KMS-11 (cell line): ENCODE measurements around the gene CAMK2G.

ENCODE experiments used
- H2AFZ ChIP-seq: fragments of 200-600 bp; sonication (generic); 2 replicates; pipeline ENCODE4 v1.6.1; 2016; ENCODE audit warnings: antibody characterized with exemption, mixed run types, low read depth
- H3K27ac ChIP-seq: fragments of 200-600 bp; sonication (generic); 2 replicates; pipeline ENCODE4 v1.6.1; 2016; ENCODE audit warnings: mild to moderate bottlenecking, mixed run types
- H3K27me3 ChIP-seq: fragments of 200-600 bp; sonication (generic); 2 replicates; pipeline ENCODE4 v1.6.1; 2017; ENCODE audit warnings: mild to moderate bottlenecking, low read depth, mixed run types, moderate library complexity; ENCODE audit not compliant: insufficient read depth
- H3K36me3 ChIP-seq: fragments of 200-600 bp; sonication (generic); 2 replicates; pipeline ENCODE4 v1.6.1; 2017; ENCODE audit warnings: mild to moderate bottlenecking, mixed run types; ENCODE audit not compliant: insufficient read depth
- H3K4me1 ChIP-seq: fragments of 200-600 bp; sonication (generic); 2 replicates; pipeline ENCODE4 v1.6.1; 2016; ENCODE audit warnings: mild to moderate bottlenecking, low read depth, mixed run types; ENCODE audit not compliant: poor library complexity, severe bottlenecking
- H3K4me2 ChIP-seq: fragments of 200-600 bp; sonication (generic); 2 replicates; pipeline ENCODE4 v1.7.0; 2016; ENCODE audit warnings: mild to moderate bottlenecking, mixed run types
- H3K4me3 ChIP-seq: fragments of 200-600 bp; sonication (generic); IDR thresholded peaks from 2 replicates; pipeline ENCODE4 v1.6.1; 2017; ENCODE audit warnings: low read depth, low read length, mixed read lengths; ENCODE audit not compliant: insufficient read depth
- H3K79me2 ChIP-seq: fragments of 200-600 bp; sonication (generic); 2 replicates; pipeline ENCODE4 v1.6.1; 2016; ENCODE audit warnings: low read depth, mixed run types; ENCODE audit not compliant: insufficient read depth
- H3K9ac ChIP-seq: fragments of 200-600 bp; sonication (generic); 2 replicates; pipeline ENCODE4 v1.6.1; 2016; ENCODE audit warnings: mild to moderate bottlenecking, mixed run types
- H4K20me1 ChIP-seq: fragments of 200-600 bp; sonication (generic); 2 replicates; pipeline ENCODE4 v1.6.1; 2016; ENCODE audit warnings: mild to moderate bottlenecking, mixed run types; ENCODE audit not compliant: insufficient read depth
- CTCF ChIP-seq: fragments of 200-600 bp; sonication (generic); conservative IDR thresholded peaks from 2 replicates; pipeline ENCODE4 v1.6.1; 2017; ENCODE audit warnings: low read depth, mild to moderate bottlenecking, antibody characterized with exemption, low read length, moderate library complexity, mixed read lengths

CAMK2G gene

GRCh38 chr10:73808021-73808815 is 66.1 kb downstream of the CAMK2G start:
- peaks cover 35% of the 10 kb centered on the region for H3K4me1 ChIP-seq
- no peak overlapping the region for H3K4me2 ChIP-seq
- TF ChIP-seq CTCF = no peak
- no peaks in the 10 kb centered on the region for H4K20me1 ChIP-seq
- no peak overlapping the region for H3K27ac ChIP-seq
- no peak overlapping the region for H3K9ac ChIP-seq
- H3K79me2 ChIP-seq = no peaks in the 10 kb centered on the region
- H3K36me3 ChIP-seq = no peaks in the 10 kb centered on the region
- no peaks in the 10 kb centered on the region for H3K27me3 ChIP-seq
- no peak overlapping the region for H2AFZ ChIP-seq
- no peak overlapping the region for H3K4me3 ChIP-seq

GRCh38 chr10:73807471-73807870 is 66.9 kb downstream of the CAMK2G start:
- no peak overlapping the region for H3K4me2 ChIP-seq
- no peak overlapping the region for H3K27ac ChIP-seq
- H3K27me3 ChIP-seq = no peaks in the 10 kb centered on the region
- H3K9ac ChIP-seq = no peak overlapping the region
- no peaks in the 10 kb centered on the region for H3K36me3 ChIP-seq
- H2AFZ ChIP-seq = no peak overlapping the region
- no peak overlapping the region for H3K4me3 ChIP-seq
- H3K79me2 ChIP-seq = no peaks in the 10 kb centered on the region
- peaks cover 41% of the 10 kb centered on the region for H3K4me1 ChIP-seq
- H4K20me1 ChIP-seq = no peaks in the 10 kb centered on the region
- no peak for TF ChIP-seq CTCF

- no peak overlapping the region for H3K4me2 ChIP-seq
- TF ChIP-seq CTCF = no peak
- H3K4me3 ChIP-seq = no peak overlapping the region
- no peak overlapping the region for H3K9ac ChIP-seq
- peaks cover 41% of the 10 kb centered on the region for H3K4me1 ChIP-seq
- no peaks in the 10 kb centered on the region for H3K79me2 ChIP-seq
- H2AFZ ChIP-seq = no peak overlapping the region
- no peak overlapping the region for H3K27ac ChIP-seq
- no peaks in the 10 kb centered on the region for H4K20me1 ChIP-seq
- no peaks in the 10 kb centered on the region for H3K36me3 ChIP-seq
- H3K27me3 ChIP-seq = no peaks in the 10 kb centered on the region
Measured at GRCh38 chr10:73806176-73806950, 68.0 kb downstream of the CAMK2G start.

DNA sequence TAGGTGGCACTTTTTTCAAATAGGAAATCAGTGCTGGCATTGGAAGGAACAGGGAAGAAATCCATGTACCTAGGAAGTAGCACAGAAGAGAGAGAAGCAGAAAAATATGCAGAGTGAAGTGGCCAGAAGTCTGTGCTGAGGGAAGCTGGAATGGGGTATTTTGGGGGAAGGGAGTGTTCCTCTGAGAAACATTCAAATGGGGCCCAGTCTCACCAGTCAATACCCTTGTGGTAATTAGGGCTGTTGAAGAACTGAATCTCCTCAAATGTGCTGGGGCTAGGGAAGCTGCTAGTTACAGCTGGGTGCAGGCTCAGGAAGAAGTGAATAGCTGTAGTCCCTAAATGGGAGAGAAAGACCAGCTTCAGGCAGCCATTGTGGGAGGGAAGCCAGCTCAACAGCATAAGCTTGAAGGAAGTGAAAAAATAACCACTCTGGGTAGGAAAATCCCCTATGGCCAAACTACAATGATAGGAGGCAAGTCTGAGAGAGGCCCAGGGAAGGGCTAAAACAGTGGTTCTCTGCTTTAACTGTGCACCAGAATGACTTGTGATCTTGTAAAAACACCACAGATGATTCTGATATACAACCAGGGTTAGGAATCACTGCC is 70.6 kb downstream of the CAMK2G start:
- H3K36me3 ChIP-seq = no peaks in the 10 kb centered on the region
- no peaks in the 10 kb centered on the region for H3K27me3 ChIP-seq
- H4K20me1 ChIP-seq = no peaks in the 10 kb centered on the region
- no peak overlapping the region; the same call in 1 of the 2 replicates for H3K9ac ChIP-seq
- peak overlapping the region; percentile 68 for H3K27ac ChIP-seq
- no peaks in the 10 kb centered on the region for H3K79me2 ChIP-seq
- peak overlapping the region; percentile 23 for H3K4me2 ChIP-seq
- no peak for TF ChIP-seq CTCF
- H3K4me1 ChIP-seq = peaks cover 34% of the 10 kb centered on the region
- H3K4me3 ChIP-seq = no peak overlapping the region
- H2AFZ ChIP-seq = peak overlapping the region; percentile 32; the same call in 1 of the 2 replicates
